HG03342 (cell line): ENCODE results near the gene SINHCAF.
"Not testable (repeated sequence)": the region's sequence is repeated elsewhere in the genome, so short reads cannot be mapped to it uniquely, and the experiment has no call there.

Source experiments
- ATAC-seq: cut with Tn5 transposase; IDR thresholded peaks from one replicate; pipeline ENCODE4 v1.9.1; 2021; ENCODE audit warnings: mild to moderate bottlenecking, moderate library complexity; ENCODE audit not compliant: unreplicated experiment

Gene SINHCAF

GRCh38 chr12:31272607-31273225 is 53.2 kb downstream of the SINHCAF start:
- no peak for ATAC-seq

GRCh38 chr12:31267966-31268365 is 58.0 kb downstream of the SINHCAF start:
- ATAC-seq, result no peak

GRCh38 chr12:31265722-31266121 is 60.2 kb downstream of the SINHCAF start:
- ATAC-seq, result no peak

- no peak for ATAC-seq
Measured at GRCh38 chr12:31263661-31264060, 62.3 kb downstream of the SINHCAF start.

GRCh38 chr12:31261744-31262143 is 64.2 kb downstream of the SINHCAF start:
- ATAC-seq, result no peak

- ATAC-seq, result no peak
Measured at GRCh38 chr12:31260840-31261239, 65.1 kb downstream of the SINHCAF start.

GRCh38 chr12:31259136-31259886 is 66.6 kb downstream of the SINHCAF start:
- ATAC-seq, result no peak

GRCh38 chr12:31257784-31258183 is 68.2 kb downstream of the SINHCAF start:
- no peak for ATAC-seq

GRCh38 chr12:31251707-31252611 is 74.0 kb downstream of the SINHCAF start:
- not testable (repeated sequence) for ATAC-seq

- no peak for ATAC-seq
Measured at GRCh38 chr12:31250179-31250578, 75.8 kb downstream of the SINHCAF start.

GRCh38 chr12:31249356-31249755 is 76.6 kb downstream of the SINHCAF start:
- ATAC-seq, result no peak

- no peak for ATAC-seq
Measured at GRCh38 chr12:31248815-31249214, 77.1 kb downstream of the SINHCAF start.

GRCh38 chr12:31248337-31248736 is 77.6 kb downstream of the SINHCAF start:
- no peak for ATAC-seq

GRCh38 chr12:31246470-31246850 is 79.5 kb downstream of the SINHCAF start:
- no peak for ATAC-seq

- ATAC-seq, result no peak
Measured at GRCh38 chr12:31245822-31246469, 80.0 kb downstream of the SINHCAF start.

GRCh38 chr12:31242418-31242817 is 83.5 kb downstream of the SINHCAF start:
- ATAC-seq, result not testable (repeated sequence)

- ATAC-seq, result peak; percentile 93
Measured at GRCh38 chr12:31238764-31239387, 87.1 kb downstream of the SINHCAF start.

- ATAC-seq, result not testable (repeated sequence)
Measured at GRCh38 chr12:31238333-31238732, 87.6 kb downstream of the SINHCAF start.

GRCh38 chr12:31236998-31237637 is 88.8 kb downstream of the SINHCAF start:
- no peak for ATAC-seq

- ATAC-seq, result no peak
Measured at GRCh38 chr12:31235868-31236395, 90.0 kb downstream of the SINHCAF start.
